Globus pallidus (tissue), 1 donor: ENCODE data around the gene CMKLR1.

Experiments used
- DNase-seq: peaks from one replicate; pipeline ENCODE4 v3.0.0-alpha.2; 2015; ENCODE audit warnings: low spot score

The CMKLR1 gene

GRCh38 chr12:108266131-108266530 is 73.0 kb downstream of the CMKLR1 start:
- DNase-seq = no peak

DNA sequence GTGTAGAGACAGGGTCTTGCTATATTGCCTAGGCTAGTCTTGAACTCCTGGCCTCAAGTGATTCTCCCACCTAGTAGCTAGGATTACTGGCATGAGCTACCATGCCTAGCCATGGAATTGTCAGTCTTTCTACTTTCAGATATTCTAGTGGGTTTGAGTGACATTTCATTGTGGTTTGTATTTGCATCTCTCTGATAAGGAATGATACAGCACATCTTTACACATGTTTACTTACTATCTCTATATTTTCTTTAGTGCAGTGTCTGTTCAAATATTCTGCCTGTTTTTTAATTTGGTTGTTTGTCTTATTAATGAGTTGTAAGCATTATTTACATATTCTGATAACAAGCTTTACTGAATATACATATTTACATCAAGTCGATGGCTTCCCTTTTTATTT is 73.6 kb downstream of the CMKLR1 start:
- DNase-seq = no peak

- DNase-seq = no peak
Measured at GRCh38 chr12:108260969-108261368, 78.1 kb downstream of the CMKLR1 start.

DNA sequence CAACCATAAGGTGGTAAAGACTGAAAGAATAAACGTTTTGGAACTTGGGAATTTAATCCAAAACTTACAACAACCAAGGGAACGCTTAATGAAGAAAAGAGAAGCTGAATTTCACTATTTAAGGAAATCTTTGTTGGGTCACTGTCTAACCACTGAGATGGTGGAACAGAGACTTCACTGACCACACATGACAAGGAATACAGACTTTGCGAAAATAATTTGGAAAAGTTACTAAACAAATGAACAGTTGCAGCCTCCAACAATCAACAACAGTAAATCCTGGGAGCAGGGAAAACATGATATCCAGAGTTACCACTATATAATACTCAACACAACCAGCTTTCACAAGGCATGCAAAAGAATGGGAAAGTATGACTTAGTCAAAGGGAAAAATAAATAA is 79.1 kb downstream of the CMKLR1 start:
- no peak for DNase-seq

DNA sequence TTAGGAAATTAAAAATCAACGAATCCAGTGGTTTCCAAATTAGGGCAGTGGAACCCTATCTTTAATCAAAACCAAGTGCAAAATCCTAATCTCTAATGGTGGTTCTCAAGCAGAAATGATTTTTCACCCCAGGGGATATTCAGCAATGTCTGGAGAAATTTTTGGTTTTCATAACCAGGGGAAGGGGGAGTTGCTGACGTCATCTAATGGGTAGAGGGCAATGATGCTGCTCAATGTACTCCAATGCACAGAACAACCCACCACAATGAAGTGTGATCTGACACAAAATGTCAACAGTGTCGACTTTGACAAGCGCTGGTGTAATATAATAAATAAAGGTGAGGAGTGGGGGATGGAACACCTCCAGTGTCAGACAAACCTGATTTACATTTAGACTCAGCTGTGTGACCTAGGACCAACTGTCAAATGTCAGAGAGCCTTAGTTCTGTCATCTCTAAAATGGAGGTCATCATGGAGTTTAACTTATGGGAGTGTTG is 81.5 kb downstream of the CMKLR1 start:
- no peak for DNase-seq

DNA sequence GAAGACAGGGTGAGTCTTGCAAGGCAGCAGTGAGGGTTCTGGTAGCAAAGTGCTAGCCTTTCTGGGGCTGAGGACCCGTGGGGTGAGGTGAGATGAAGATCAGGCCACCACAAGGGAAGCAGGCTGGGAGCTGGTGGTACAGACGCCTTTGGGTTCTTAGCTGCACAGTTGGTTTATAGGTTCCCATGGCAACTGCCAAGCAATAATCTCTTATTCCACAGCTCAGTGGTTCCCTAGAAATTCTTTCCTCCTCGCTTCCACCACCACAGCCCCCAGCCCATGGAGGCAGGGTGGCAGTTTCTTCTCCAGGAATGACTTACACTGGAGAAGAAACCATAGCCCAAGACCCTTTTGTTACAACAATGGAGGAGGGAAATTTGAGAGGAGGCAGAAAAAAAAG is 82.1 kb downstream of the CMKLR1 start:
- DNase-seq = no peak

DNA sequence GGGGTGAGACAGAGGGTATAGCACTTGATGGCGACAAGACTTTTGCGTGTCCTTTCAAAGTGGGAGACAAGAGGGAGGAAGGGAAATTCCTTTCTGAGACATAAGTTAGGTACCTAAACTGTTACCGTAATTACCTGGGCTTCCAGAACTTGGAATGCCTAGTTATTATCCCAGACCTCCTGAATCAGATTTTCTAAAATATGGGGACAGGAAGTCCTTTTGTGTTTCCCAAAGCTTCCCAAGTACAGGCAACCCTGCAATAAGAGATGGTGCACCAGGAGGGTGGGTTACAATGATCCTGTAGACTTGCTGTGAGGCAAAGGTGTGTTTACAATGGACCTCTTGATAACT is 83.9 kb downstream of the CMKLR1 start:
- DNase-seq = no peak

DNA sequence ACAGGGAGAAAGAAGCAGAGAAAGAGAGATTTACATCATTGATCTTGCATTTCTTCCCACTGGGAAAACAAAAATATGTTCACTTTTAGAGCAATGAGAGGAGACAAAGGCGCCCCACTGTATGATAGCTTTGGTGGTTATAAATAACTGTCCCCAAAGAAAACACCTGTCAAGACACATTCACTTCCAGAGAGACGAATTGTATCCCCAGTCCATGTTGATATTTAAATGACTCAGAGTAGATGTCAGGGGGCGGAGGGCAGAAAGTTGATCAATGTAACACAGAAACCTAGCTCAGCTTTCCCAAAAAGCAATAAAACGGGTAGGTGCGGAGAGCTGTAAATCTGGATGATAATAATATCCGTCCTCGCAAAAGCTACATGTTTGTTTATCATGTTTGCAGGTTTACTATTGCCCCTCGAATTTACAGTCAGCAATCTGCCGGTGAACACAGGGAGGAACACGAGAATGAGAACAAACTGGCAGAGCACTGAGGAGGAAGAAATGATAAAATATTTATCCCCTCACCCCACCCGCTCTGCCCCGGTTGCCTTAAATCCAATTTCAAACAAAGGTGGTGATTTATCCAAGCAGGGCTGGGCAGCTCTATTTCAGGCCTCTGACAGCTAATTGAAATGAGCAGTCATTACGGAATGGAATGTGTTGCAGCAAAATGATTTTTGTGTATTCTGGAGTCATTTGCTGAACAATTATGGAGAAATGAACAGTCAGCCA is 84.4 kb downstream of the CMKLR1 start:
- DNase-seq = no peak

- no peak for DNase-seq
Measured at GRCh38 chr12:108254030-108254429, 85.1 kb downstream of the CMKLR1 start.

DNA sequence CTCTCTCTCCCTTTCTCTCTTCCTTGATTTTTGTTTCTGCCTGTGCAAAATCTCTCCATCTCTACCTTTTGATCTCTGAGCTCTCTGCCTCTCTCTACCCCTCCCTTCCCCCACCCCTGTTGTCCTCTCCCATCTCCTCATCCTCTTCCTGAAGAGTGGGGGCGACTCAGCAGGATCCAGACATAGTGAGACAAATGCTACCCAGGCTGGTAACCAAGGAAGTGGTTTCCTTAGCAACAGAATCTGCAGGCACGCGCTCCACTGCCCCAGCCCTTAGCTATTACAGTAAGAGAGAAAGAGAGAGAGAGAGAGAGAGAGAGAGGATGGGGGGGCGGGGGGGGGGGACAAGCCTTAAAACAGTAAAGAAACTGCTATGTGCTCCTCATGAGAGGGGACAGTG is 85.6 kb downstream of the CMKLR1 start:
- no peak for DNase-seq

- no peak for DNase-seq
Measured at GRCh38 chr12:108252523-108252922, 86.6 kb downstream of the CMKLR1 start.

DNA sequence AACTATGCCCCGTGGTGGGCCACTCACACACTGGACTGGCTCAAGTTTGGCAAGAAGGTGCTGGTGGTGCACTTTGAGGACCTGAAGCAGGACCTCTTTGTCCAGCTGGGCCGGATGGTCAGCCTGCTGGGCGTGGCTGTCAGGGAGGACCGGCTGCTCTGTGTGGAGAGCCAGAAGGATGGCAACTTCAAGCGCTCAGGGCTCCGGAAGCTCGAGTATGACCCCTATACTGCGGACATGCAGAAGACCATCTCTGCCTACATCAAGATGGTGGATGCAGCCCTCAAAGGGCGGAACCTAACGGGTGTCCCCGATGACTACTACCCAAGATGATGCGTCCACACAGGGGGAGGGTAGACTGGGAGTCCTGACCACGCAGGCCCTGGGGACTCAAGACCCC is 91.1 kb downstream of the CMKLR1 start:
- no peak for DNase-seq

- no peak for DNase-seq
Measured at GRCh38 chr12:108247130-108247529, 92.0 kb downstream of the CMKLR1 start.

DNA sequence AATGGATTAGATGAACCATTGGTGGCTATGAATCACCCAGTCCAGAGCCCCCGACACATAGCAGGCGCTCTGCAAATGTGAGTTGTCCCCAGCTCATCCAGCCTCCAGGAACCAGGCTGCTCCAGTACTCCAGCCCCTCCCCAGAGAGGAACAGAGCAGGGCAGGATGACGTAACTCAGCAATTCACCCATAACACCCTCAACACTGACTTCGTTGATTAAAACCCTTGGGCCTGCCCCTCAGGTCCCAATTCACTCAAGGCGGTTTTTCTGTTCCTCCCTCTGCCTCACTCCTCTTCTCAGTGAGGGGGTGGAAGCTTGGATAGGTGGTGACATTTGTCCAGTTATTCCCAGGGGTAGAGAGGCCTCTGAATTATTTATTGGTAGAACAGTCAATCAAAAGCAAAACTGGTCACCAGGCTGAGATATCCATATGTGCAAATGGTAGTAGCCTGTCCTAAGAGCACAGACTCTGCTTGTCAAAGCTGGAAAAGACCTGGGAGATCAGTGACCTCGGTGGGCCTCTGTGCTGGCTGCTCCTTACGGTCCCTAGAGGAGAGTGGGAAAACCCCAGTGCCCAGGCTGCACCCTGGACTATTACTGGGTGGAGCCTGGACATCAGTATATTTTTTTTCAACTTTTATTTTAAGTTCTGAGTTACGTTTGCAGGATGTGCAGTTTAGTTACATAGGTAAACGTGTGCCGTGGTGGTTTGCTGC is 97.0 kb downstream of the CMKLR1 start:
- DNase-seq = no peak

DNA sequence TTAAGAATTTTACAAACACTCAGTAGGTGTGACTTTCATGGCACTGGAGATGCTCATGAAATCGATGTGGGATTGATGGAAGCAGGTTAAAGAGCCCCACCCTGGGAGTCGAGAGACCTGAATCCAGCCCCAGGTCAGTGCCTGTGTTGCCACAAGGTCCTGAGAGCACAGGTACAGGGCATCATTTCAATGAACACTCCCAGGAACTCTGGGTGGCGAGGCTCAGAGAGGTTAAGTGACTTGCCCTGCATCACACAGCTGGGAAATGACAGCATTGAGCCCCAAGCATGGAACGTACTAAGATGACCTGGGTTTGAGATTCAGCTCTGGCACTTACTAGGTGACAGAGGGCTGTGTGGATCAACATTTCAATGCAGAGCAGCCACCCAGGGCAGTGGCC is 98.2 kb downstream of the CMKLR1 start:
- no peak for DNase-seq

GRCh38 chr12:108240027-108240785 is 98.9 kb downstream of the CMKLR1 start:
- no peak for DNase-seq

- DNase-seq = no peak
Measured at GRCh38 chr12:108239378-108239777, 99.7 kb downstream of the CMKLR1 start.

GRCh38 chr12:108238474-108238873 is 100.6 kb downstream of the CMKLR1 start:
- DNase-seq = no peak
